Measurements from ENCODE around the gene HOXC10. TPM values are rescaled to one million over a fixed set of nuclear protein-coding genes. Genes with fewer than 3 reads are reported as not detected.

HOXC10 gene
- total and polyA plus RNA-seq, 2 experiments from 2014 or later = 0.23 to 1.7 TPM

GRCh38 chr12:53980802-53981496, 4.0 kb upstream of the HOXC10 start:
- H3K27ac ChIP-seq = no peak overlapping the region
- no peak overlapping the region for H3K4me3 ChIP-seq
- no peaks in the 10 kb centered on the region for H3K36me3 ChIP-seq (replicated peaks; ENCODE audit: insufficient read depth, low read depth)
- H3K79me2 ChIP-seq = no peaks in the 10 kb centered on the region
- H3K4me1 ChIP-seq (ENCODE audit: insufficient read depth) = peaks cover 31% of the 10 kb centered on the region
- no peak for DNase-seq (ENCODE audit: low spot score)
- WGBS (ENCODE audit: low lambda C conversion rate, missing lambda C conversion rate) = 62% methylated on average over 15 of the region's 15 CpGs
- peaks cover 88% of the 10 kb centered on the region for H3K27me3 ChIP-seq
- H3K4me2 ChIP-seq = no peak overlapping the region
- TF ChIP-seq EZH2phosphoT487 (IDR thresholded peaks at IDR 0.05; ENCODE audit: low read depth, severe bottlenecking, unreplicated experiment) = no peak
- no peak for TF ChIP-seq CTCF (IDR thresholded peaks at IDR 0.05; ENCODE audit: poor library complexity)
- TF ChIP-seq EZH2 (IDR thresholded peaks at IDR 0.05; ENCODE audit: borderline replicate concordance) = no peak
- H3K9me2 ChIP-seq (replicated peaks; ENCODE audit: insufficient read depth) = no peaks in the 10 kb centered on the region
- no peaks in the 10 kb centered on the region for H3K9me3 ChIP-seq (ENCODE audit: low read depth)
- no peaks in the 10 kb centered on the region for H4K20me1 ChIP-seq (ENCODE audit: insufficient read depth, poor library complexity, severe bottlenecking)
- no peak overlapping the region for H2AFZ ChIP-seq

GRCh38 chr12:53981634-53982565, 3.0 kb upstream of the HOXC10 start:
- no peak overlapping the region for H3K4me3 ChIP-seq
- H3K27me3 ChIP-seq = peaks cover 88% of the 10 kb centered on the region

More at GRCh38 chr12:53981634-53982565, 3.0 kb upstream of the HOXC10 start:
- Histone ChIP-seq H3K79me2 (no peaks in the 10 kb centered on the region), H3K9me2 (replicated peaks; ENCODE audit: insufficient read depth) (no peaks in the 10 kb centered on the region), H3K36me3 (replicated peaks; ENCODE audit: insufficient read depth, low read depth) (no peaks in the 10 kb centered on the region), H3K9me3 (ENCODE audit: low read depth) (no peaks in the 10 kb centered on the region), H2AFZ (no peak overlapping the region), H3K4me2 (no peak overlapping the region), H4K20me1 (ENCODE audit: insufficient read depth, poor library complexity, severe bottlenecking) (no peaks in the 10 kb centered on the region), H3K4me1 (ENCODE audit: insufficient read depth) (peaks cover 32% of the 10 kb centered on the region), H3K27ac (no peak overlapping the region)
- WGBS (ENCODE audit: low lambda C conversion rate, missing lambda C conversion rate) = 36% methylated on average over 30 of the region's 30 CpGs
- no peak for TF ChIP-seq CTCF (IDR thresholded peaks at IDR 0.05; ENCODE audit: poor library complexity)
- TF ChIP-seq EZH2phosphoT487 (IDR thresholded peaks at IDR 0.05; ENCODE audit: low read depth, severe bottlenecking, unreplicated experiment) = peak; percentile 34
- peak; percentile 51 for TF ChIP-seq EZH2 (IDR thresholded peaks at IDR 0.05; ENCODE audit: borderline replicate concordance)
- DNase-seq (ENCODE audit: low spot score) = no peak

All from hepatocyte (in vitro differentiated cells).